Inflammatory macrophage (primary cell): Measurements from ENCODE around the gene NPAS3.

Source experiments
- DNase-seq, 2 donors: peaks; one replicate each; pipeline ENCODE4 v3.0.0-alpha.2; 2020 to 2022
- total RNA-seq, 18 experiments: gene quantifications; one replicate each; lab custom pipeline; 2026; ENCODE audit warnings: mixed read lengths in 6 of 18, inconsistent platforms in 2 of 18; lab: John Stamatoyannopoulos, UW

Gene NPAS3
- total RNA-seq, result 0 to 0.23 (median 0) reads per million in 18 experiments

GRCh38 chr14:32938719-32939253, at the start of gene NPAS3:
TSS of gene NPAS3 (plus strand) at chr14:32938879.
- DNase-seq, result no peak

DNA sequence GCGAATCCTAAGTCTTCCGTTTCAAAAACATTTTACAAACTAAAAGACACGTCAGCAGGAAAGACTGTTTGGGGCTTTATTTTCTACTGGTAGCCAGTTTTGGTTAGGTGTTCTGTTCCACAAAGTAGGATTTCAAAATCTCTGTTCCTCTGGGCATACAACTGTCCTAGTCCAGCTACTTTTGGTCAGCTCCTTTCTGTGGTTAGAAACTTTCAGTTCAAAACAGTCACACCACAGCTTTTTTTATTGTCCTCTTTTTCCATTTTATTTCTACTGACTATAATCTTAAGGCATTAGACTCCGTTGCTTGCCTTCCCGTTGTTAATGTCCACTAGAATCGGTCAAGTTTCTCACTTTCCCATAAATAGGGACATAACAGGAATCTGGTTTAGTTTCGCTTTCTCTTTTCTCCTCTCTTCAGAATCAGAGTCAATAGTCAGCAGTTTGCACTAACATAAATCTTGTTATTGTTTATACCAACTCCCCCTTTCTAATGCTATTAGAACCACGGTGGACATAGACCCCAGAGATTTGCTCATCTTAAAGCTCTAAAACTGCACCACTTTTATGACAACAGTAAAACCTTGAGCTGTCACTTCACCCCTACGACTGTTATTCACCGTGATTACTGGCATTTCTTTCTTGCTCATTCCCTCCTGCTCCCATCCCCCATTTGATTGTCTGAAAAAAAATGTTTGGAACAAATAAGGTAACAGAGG, 41.5 kb upstream of the NPAS3 start:
- DNase-seq, result peak in 1 of 2 donors; percentile 3

DNA sequence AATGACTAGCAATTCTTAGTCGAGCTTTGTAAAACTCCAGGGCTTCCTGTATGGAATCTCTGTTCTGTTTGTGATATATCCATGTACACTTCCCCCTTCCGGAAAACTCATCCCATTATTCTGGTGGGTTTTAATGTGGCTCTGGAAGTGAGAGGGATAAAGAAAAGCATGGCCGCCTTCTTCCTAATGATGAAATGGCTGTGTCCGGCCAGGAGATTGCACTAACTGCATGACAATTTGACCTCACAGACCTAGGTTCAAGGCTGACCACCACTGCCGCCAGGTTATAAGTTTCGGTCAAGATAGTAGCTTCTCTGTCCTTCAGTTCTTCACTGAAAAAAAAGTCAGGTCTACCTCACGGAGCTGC, 41.0 kb upstream of the NPAS3 start:
- DNase-seq, result no peak

GRCh38 chr14:32898876-32899275, 39.8 kb upstream of the NPAS3 start:
- DNase-seq, result no peak

GRCh38 chr14:32900547-32900946, 38.1 kb upstream of the NPAS3 start:
- no peak for DNase-seq

DNA sequence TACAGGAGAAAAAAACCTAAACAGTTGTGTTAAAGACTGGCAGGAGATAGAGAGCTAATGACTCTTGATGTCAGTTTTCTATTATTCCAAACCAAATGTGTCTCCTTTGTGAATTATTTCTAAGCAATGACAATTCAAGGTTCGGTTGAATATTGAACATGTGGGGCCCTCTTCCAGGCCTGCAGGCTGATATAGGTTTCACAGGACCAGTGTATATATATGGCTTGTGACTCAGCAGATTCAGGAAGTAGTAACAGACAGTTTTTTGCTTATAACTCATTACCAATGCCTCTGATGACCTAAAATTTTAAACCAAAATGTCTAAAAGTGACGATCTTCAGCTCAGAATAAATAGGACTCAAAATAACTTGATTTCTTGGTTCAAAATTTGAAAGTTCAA, 33.7 kb upstream of the NPAS3 start:
- DNase-seq, result no peak

DNA sequence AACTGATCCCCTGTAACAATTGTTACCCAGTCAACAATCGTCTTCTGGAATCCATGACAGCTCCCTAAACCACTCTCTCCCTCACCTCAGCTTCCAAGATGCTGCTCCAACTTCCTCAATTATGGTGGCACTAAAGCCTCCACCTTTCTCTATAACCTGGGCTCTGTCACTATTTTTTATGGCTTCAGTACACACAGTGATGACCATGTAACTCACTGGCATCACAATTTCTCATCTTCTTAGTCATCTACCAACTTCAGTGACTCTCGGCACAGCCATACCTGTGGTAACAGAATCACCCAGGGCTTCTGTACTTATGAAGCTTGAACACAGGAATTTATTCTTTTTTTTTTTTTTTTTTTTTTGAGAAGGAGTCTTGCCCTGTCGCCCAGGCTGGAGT, 32.0 kb upstream of the NPAS3 start:
- DNase-seq, result no peak

- no peak for DNase-seq
These were observed 30.2 kb upstream of the NPAS3 start for GRCh38 chr14:32908196-32909084.

GRCh38 chr14:32913725-32914124, 25.0 kb upstream of the NPAS3 start:
- no peak for DNase-seq

GRCh38 chr14:32914391-32914790, 24.3 kb upstream of the NPAS3 start:
- no peak for DNase-seq

GRCh38 chr14:32920696-32921276, 17.9 kb upstream of the NPAS3 start:
- no peak for DNase-seq

- DNase-seq, result no peak
These were observed 13.2 kb upstream of the NPAS3 start for GRCh38 chr14:32925439-32925838.

- no peak for DNase-seq
These were observed 6.3 kb upstream of the NPAS3 start for GRCh38 chr14:32932302-32932913.

DNA sequence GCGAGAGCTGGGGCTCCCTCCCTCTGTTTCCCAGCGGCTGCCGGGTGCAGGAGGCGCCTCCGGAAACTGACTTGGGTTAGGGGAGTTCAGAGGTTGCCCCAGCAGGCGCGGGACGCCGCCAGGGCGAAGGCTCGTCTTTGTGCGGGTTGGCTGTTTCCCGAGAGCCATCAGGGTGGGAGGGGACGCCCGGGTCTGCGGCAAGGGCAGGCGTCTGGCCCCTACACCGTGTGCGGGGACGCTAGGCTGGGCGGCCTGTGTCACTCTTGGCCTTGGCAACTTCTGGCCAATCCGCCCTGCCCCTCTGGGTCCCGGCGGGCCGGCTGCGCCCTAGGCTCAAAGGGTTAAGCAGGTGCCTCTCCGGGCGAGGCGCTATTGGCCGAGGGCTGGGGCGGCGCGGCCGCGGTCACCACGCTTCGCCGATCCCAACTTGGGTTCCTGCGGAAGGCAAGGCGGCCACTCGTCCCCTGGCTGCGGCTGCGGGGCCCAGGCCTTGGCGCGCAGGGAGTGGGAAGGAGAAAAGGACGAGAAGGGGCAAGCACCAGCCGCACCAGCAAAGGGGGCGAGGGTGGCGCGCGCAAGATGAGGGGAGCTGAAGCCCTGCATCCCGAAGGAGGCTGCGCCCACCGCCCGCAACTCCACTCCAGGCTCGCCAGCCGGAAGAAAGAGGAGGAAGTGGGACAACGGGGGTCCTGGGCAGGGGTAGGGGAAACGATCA, 5.6 kb upstream of the NPAS3 start:
- DNase-seq, result no peak

DNA sequence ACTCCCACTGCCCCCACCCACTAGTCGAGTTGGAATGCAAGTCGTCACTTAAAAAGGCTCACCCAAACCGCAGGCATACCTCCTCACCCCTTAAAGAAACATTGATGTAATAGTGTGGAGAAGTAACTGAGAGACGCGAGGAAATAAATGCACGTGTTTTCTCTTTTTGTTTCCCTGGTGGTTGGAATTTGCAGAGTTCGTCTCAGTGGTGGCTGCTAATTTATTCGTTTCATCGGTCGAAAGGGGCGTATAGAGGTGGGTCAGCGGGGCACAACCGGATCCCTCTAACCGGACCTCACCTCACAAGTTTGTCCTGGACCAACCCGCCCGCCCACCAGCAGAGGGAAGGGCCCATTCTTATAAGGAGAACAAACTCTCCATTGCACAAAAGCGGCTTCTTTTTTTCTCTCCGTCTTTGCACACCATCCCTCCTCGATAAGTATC, 5.0 kb upstream of the NPAS3 start:
- no peak for DNase-seq

GRCh38 chr14:32934073-32934880, 4.4 kb upstream of the NPAS3 start:
- DNase-seq, result no peak

GRCh38 chr14:32934881-32935633, 3.6 kb upstream of the NPAS3 start:
- no peak for DNase-seq

DNA sequence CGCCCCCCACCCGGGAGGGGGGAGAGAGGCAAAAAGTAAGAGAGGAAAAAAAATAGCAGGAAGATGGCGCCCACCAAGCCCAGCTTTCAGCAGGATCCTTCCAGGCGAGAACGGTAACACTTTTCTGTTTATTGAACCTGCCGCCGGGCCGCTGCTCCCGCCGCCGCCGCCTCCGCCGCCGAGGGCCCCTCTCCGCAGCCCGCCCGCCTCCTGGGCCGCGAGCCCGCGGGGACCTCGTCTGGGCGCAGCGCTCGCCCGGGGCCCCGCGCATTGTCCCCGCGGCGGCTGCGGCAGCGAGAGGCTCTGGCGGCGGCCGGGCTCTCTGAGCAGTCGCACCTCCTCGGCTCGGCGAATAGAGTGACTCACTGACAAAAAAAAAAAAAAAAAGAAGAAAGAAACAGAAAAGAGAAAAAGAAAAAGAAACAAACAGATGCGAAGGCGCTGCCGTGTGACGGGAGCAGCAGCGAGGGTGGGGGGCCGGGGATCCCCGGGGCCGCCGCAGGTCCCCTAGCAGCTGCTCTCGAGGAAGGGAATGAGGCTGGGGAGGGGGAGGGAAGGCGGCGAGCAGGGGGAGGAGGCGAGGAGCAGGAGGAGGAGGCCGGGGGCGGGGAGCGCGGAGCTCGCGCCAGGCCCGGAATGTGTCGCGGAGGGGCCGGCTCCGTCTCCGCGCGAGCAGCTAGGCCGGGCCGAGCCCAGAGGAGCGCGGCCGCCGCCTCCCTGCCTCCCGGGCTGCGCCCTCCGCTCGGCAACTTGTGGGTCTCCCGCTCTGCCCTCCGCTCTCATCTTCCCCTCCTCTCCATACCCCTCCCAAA, 781 bp downstream of the NPAS3 start:
- no peak for DNase-seq

GRCh38 chr14:32940066-32940651, 1.5 kb downstream of the NPAS3 start:
- no peak for DNase-seq
